Mesenchymal stem cell (in vitro differentiated cells and primary cell): ENCODE results near the gene ACAP3. TPM values are rescaled to one million over a fixed set of nuclear protein-coding genes. Genes with fewer than 3 reads are reported as not detected.

Experiments
- DNase-seq: peaks from one replicate; pipeline ENCODE4 v3.0.0-alpha.2; 2013
- H2AFZ ChIP-seq: one replicate; pipeline ENCODE4 v1.6.1; 2013; ENCODE audit warnings: low read depth, mild to moderate bottlenecking, control low read depth, inconsistent platforms, low read length, moderate library complexity
- H2AK5ac ChIP-seq: 2 replicates; pipeline ENCODE4 v1.6.1; 2013; ENCODE audit warnings: low read length, moderate library complexity, mild to moderate bottlenecking, inconsistent platforms; ENCODE audit not compliant: severe bottlenecking
- H2BK120ac ChIP-seq: one replicate; pipeline ENCODE4 v1.6.1; 2013; ENCODE audit warnings: low read depth, mild to moderate bottlenecking, inconsistent platforms, low read length, moderate library complexity
- H2BK12ac ChIP-seq, 2 experiments: one replicate each; pipeline ENCODE4 v1.6.1; 2013; ENCODE audit warnings: inconsistent platforms in 2 of 2, low read length in 2 of 2, mild to moderate bottlenecking in 2 of 2, moderate library complexity in 2 of 2, control low read depth in 1 of 2
- H2BK15ac ChIP-seq: one replicate; pipeline ENCODE4 v1.6.1; 2013; ENCODE audit warnings: mild to moderate bottlenecking, low read depth, inconsistent platforms; ENCODE audit not compliant: poor library complexity, severe bottlenecking
- H2BK5ac ChIP-seq: 2 replicates; pipeline ENCODE4 v1.6.1; 2013; ENCODE audit warnings: low read depth, mild to moderate bottlenecking, low read length, control low read depth, inconsistent platforms; ENCODE audit not compliant: poor library complexity, severe bottlenecking
- H3K14ac ChIP-seq, 2 experiments: one replicate each; pipeline ENCODE4 v1.6.1; 2013; ENCODE audit warnings: inconsistent platforms in 2 of 2, low read length in 2 of 2, control low read depth in 1 of 2, mild to moderate bottlenecking in 1 of 2, moderate library complexity in 1 of 2
- H3K18ac ChIP-seq, 2 experiments: one replicate each; pipeline ENCODE4 v1.6.1; 2013; ENCODE audit warnings: inconsistent platforms in 2 of 2, low read length in 2 of 2, control low read depth in 1 of 2, low read depth in 1 of 2, mild to moderate bottlenecking in 1 of 2
- H3K23ac ChIP-seq, 2 experiments: one replicate each; pipeline ENCODE4 v1.6.1; 2013; ENCODE audit warnings: inconsistent platforms in 2 of 2, low read length in 2 of 2, mild to moderate bottlenecking in 2 of 2, moderate library complexity in 2 of 2, control low read depth in 1 of 2
- H3K27ac ChIP-seq: 2 replicates; pipeline ENCODE4 v1.5.1; 2013; ENCODE audit warnings: mild to moderate bottlenecking, moderate library complexity, low read length, control low read depth, inconsistent platforms; ENCODE audit not compliant: poor library complexity, severe bottlenecking
- H3K27me3 ChIP-seq, 2 experiments: 2 replicates each; pipeline versions ENCODE4 v1.6.1 to v1.7.0; 2013; ENCODE audit warnings: low read length in 2 of 2, mild to moderate bottlenecking in 2 of 2, moderate library complexity in 2 of 2, control low read depth in 1 of 2, inconsistent platforms in 1 of 2; ENCODE audit not compliant: control insufficient read depth in 1 of 2, insufficient read depth in 1 of 2
- H3K36me3 ChIP-seq, 2 experiments: 2 replicates each; pipeline versions ENCODE4 v1.6.1 to v1.7.0; 2013; ENCODE audit warnings: low read length in 2 of 2, control low read depth in 1 of 2, inconsistent platforms in 1 of 2, low read depth in 1 of 2, mild to moderate bottlenecking in 1 of 2; ENCODE audit not compliant: insufficient read depth in 2 of 2, control insufficient read depth in 1 of 2
- H3K4ac ChIP-seq, 2 experiments: one replicate each; pipeline ENCODE4 v1.6.1; 2013; ENCODE audit warnings: inconsistent platforms in 2 of 2, low read length in 2 of 2, mild to moderate bottlenecking in 2 of 2, moderate library complexity in 2 of 2, control low read depth in 1 of 2, low read depth in 1 of 2
- H3K4me1 ChIP-seq: 2 replicates; pipeline ENCODE4 v1.6.1; 2013; ENCODE audit warnings: low read depth, low read length, control low read depth; ENCODE audit not compliant: control insufficient read depth, insufficient read depth
- H3K4me2 ChIP-seq: 2 replicates; pipeline ENCODE4 v1.6.1; 2013; ENCODE audit warnings: low read length, mild to moderate bottlenecking, inconsistent platforms; ENCODE audit not compliant: poor library complexity, severe bottlenecking
- H3K4me3 ChIP-seq, 2 experiments: 2 replicates each; pipeline versions ENCODE4 v1.5.1 to v1.7.0; 2013; ENCODE audit warnings: low read length in 2 of 2, mild to moderate bottlenecking in 2 of 2, control low read depth in 1 of 2, low read depth in 1 of 2; ENCODE audit not compliant: insufficient read depth in 1 of 2
- H3K79me1 ChIP-seq: replicated peaks from 2 replicates; pipeline ENCODE4 v1.6.1; 2013; ENCODE audit warnings: mild to moderate bottlenecking, control low read depth, low read length, inconsistent platforms; ENCODE audit not compliant: poor library complexity, severe bottlenecking
- H3K9ac ChIP-seq: 2 replicates; pipeline ENCODE4 v1.7.0; 2013; ENCODE audit warnings: mild to moderate bottlenecking, low read length, moderate library complexity
- H3K9me3 ChIP-seq: 2 replicates; pipeline ENCODE4 v1.7.0; 2013; ENCODE audit warnings: mild to moderate bottlenecking, low read length; ENCODE audit not compliant: control insufficient read depth
- H4K8ac ChIP-seq: one replicate; pipeline ENCODE4 v1.6.1; 2013; ENCODE audit warnings: inconsistent platforms, mild to moderate bottlenecking, low read length, moderate library complexity
- H4K91ac ChIP-seq: one replicate; pipeline ENCODE4 v1.6.1; 2013; ENCODE audit warnings: mild to moderate bottlenecking, low read length, inconsistent platforms
- WGBS: methylation state at CpG from one replicate; pipeline ENCODE4 v1.1.7; 2013; ENCODE audit warnings: mixed read lengths; 5-methylcytosine and 5-hydroxymethylcytosine counted together
- polyA plus RNA-seq, 2 experiments: library from polyadenylated mRNA; stranded (reverse); fragments of 200-250 nt; gene quantifications; one replicate each; pipeline ENCODE4 v1.2.3, GENCODE V29; 2013

Gene ACAP3
- polyA plus RNA-seq (2013, experiment 1 of 2) = 28.9 TPM
- 27.2 TPM for polyA plus RNA-seq (2013, experiment 2 of 2)

GRCh38 chr1:1307923-1308755, at the start of gene ACAP3, which contains the start of gene PUSL1:
Gene ACAP3, minus strand, starts transcription at chr1:1307930. Its CDS starts 115 bp downstream, at chr1:1307815.
Gene PUSL1, plus strand, starts transcription at chr1:1308597. Its CDS starts 47 bp downstream, at chr1:1308644.
- H3K36me3 ChIP-seq = peaks cover 27 to 53% of the 10 kb centered on the region in 2 experiments
- no peak within 1 kb of the TSS for H4K8ac ChIP-seq
- peak within 1 kb of the TSS; percentile 86 for H2AFZ ChIP-seq
- H4K91ac ChIP-seq = peak within 1 kb of the TSS; percentile 72
- H3K9me3 ChIP-seq = no peaks in the 10 kb centered on the region
- H3K4me3 ChIP-seq = peak within 1 kb of the TSS; percentile 83 to 89
- no peak within 1 kb of the TSS for H2BK5ac ChIP-seq
- H3K23ac ChIP-seq = peak within 1 kb of the TSS; percentile 73 to 84
- H3K9ac ChIP-seq = peak within 1 kb of the TSS; percentile 88
- peak within 1 kb of the TSS; percentile 84 for H3K4me2 ChIP-seq
- peaks cover 20% of the 10 kb centered on the region for H3K79me1 ChIP-seq
- peak within 1 kb of the TSS; percentile 48 for H3K27ac ChIP-seq
- under 1% methylated on average over 41 of the region's 131 CpGs for WGBS
- H3K4ac ChIP-seq = peak within 1 kb of the TSS; percentile 54 to 93
- H3K4me1 ChIP-seq = peaks cover 54% of the 10 kb centered on the region
- peak within 1 kb of the TSS in 1 of 2 experiments; percentile 93 for H3K14ac ChIP-seq
- H2BK12ac ChIP-seq = peak within 1 kb of the TSS in 1 of 2 experiments; percentile 61
- H2BK120ac ChIP-seq = peak within 1 kb of the TSS; percentile 65
- peak within 1 kb of the TSS; percentile 71 for H2BK15ac ChIP-seq
- peak within 1 kb of the TSS; percentile 68 to 81 for H3K18ac ChIP-seq
- no peak within 1 kb of the TSS for H2AK5ac ChIP-seq
- H3K27me3 ChIP-seq = no peaks in the 10 kb centered on the region
- DNase-seq = peak; percentile 95

- DNase-seq = peak; percentile 35
- H3K18ac ChIP-seq = peak overlapping the region in 1 of 2 experiments; percentile 61
- H3K4ac ChIP-seq = peak overlapping the region in 1 of 2 experiments; percentile 70
- peak overlapping the region; percentile 97 for H3K9ac ChIP-seq
- H2BK12ac ChIP-seq = peak overlapping the region in 1 of 2 experiments; percentile 72
- peak overlapping the region; percentile 64 to 93 for H3K4me3 ChIP-seq
- H3K36me3 ChIP-seq = peaks cover 29 to 41% of the 10 kb centered on the region in 2 experiments
- no peaks in the 10 kb centered on the region for H3K9me3 ChIP-seq
- H3K27me3 ChIP-seq = no peaks in the 10 kb centered on the region
- H2AFZ ChIP-seq = no peak overlapping the region
- H3K4me1 ChIP-seq = peaks cover 82% of the 10 kb centered on the region
- no peak overlapping the region for H2BK5ac ChIP-seq
- H2BK120ac ChIP-seq = no peak overlapping the region
- no peak overlapping the region for H4K8ac ChIP-seq
- peak overlapping the region; percentile 72 for H3K4me2 ChIP-seq
- 80% methylated on average over 26 of the region's 26 CpGs for WGBS
- H4K91ac ChIP-seq = peak overlapping the region; percentile 45
- H3K14ac ChIP-seq = no peak overlapping the region
- H2AK5ac ChIP-seq = peak overlapping the region; percentile 30
- H3K79me1 ChIP-seq = peaks cover 3% of the 10 kb centered on the region
- peak overlapping the region; percentile 98 for H3K27ac ChIP-seq
- peak overlapping the region in 1 of 2 experiments; percentile 50 for H3K23ac ChIP-seq
- no peak overlapping the region for H2BK15ac ChIP-seq
Measured at GRCh38 chr1:1356796-1357401, 49.2 kb upstream of the ACAP3 start.

GRCh38 chr1:1356166-1356795, 48.6 kb upstream of the ACAP3 start:
- peak overlapping the region; percentile 64 to 93 for H3K4me3 ChIP-seq
- DNase-seq = no peak
- peak overlapping the region in 1 of 2 experiments; percentile 61 for H3K18ac ChIP-seq
- no peak overlapping the region for H3K23ac ChIP-seq
- H3K4me2 ChIP-seq = peak overlapping the region; percentile 72
- H2BK12ac ChIP-seq = no peak overlapping the region
- peak overlapping the region; percentile 15 for H3K27ac ChIP-seq
- H3K9me3 ChIP-seq = no peaks in the 10 kb centered on the region
- H2AFZ ChIP-seq = no peak overlapping the region
- WGBS = 75% methylated on average over 7 of the region's 8 CpGs
- H3K14ac ChIP-seq = no peak overlapping the region
- peaks cover 3% of the 10 kb centered on the region for H3K79me1 ChIP-seq
- H3K27me3 ChIP-seq = no peaks in the 10 kb centered on the region
- peaks cover 32 to 44% of the 10 kb centered on the region in 2 experiments for H3K36me3 ChIP-seq
- H4K8ac ChIP-seq = no peak overlapping the region
- no peak overlapping the region for H2AK5ac ChIP-seq
- no peak overlapping the region for H2BK5ac ChIP-seq
- H3K4ac ChIP-seq = peak overlapping the region in 1 of 2 experiments; percentile 70
- H2BK15ac ChIP-seq = peak overlapping the region; percentile 75
- no peak overlapping the region for H4K91ac ChIP-seq
- peak overlapping the region; percentile 97 for H3K9ac ChIP-seq
- H3K4me1 ChIP-seq = peaks cover 83% of the 10 kb centered on the region
- peak overlapping the region; percentile 45 for H2BK120ac ChIP-seq
